Measurements from ENCODE around the gene GPR82. TPM values are rescaled to one million over a fixed set of nuclear protein-coding genes. Genes with fewer than 3 reads are reported as not detected.
A peak's percentile ranks its signal among the peaks of the same experiment; 100 is the strongest.
"Not testable (repeated sequence)": the region's sequence is repeated elsewhere in the genome, so short reads cannot be mapped to it uniquely, and the experiment has no call there.

The GPR82 gene
- total RNA-seq, 1 experiment from 2014 or later: not detected

DNA sequence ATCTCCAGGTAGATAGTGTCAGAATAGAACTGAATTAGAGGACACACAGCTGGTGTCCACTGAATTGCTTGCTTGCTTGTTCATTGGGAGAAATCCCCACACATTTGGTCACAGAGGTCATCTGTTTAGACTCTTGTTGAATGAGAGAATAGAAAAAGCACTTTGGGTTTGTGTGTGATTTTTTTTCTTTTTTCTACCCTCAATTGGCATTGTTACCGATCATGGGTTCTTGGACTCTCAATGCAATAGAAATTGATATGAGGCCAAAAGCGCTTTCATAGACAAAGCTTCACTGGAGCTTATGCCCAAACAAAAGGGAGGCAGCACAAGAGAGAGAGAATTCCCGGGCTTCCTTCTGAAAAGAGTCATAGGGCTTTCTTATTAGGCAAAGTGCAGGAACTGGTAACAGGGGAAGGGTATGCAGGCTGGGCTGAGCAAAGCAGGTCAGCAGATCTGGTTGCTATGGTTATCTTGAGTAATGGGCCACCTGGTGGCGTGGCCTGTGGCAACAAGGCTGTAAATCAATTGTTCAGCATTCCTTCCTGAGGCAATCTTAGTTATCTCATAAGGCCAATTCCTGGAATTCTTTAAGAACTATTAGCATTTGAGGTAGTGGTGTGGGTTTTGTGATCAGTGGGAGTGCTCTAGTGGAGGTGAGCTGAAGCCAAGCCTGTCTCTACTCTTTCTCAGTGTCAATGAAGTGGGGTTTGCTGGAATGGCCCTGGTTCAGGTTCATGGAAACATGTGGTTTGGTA lies 5.3 kb upstream of the GPR82 start:
- no peak for DNase-seq (ENCODE audit: low read depth)

DNA sequence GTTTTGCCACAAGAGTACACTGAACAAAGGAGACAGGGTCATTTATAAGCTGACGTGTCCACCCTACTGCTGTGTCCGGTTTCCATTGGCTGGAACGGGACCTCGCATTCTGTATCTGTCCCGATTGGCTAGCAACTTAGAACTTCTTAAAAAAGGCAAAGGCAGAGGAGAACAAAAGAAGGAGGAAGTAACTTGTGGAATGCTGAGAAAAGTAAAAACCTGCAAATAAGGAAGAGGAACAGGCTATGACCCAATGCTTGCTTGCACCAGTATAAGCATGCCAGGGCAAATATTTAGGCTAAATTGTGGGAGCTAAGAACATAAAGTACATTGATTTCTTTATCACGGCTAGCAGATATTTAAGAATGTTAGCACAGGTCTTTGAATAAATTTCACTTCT lies 4.4 kb upstream of the GPR82 start:
- DNase-seq (ENCODE audit: low read depth): not testable (repeated sequence)

DNA sequence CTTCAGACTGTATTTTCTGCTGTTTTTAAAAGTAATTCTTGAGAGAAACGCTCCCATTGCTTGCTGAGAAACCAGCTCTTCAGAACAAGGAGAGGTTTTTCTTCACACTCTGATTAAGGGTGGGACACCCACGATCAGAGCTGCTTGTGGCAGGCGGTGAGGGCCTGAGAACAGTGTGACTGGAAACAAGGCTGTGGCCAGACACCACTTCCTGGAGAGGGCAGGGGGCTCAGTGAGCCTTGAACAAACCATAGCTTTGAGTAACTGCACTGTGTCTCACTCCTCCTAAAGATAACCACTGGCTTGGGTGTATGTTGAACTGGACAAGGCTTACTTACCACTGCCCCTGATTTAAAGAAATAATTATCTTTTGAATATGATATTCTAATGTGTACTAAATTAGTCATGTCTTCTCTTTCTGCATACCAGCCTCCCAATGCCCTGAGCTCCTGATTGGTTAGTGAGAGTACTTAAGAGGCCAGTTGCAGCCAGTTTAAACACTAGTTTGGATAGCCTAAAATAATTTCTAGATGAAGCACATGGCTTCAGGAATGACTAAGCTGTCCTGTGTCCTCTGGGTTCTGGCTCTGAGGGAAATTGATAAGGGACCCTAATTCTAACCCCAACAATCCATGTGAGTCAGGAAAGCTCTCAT lies 3.7 kb upstream of the GPR82 start:
- no peak for DNase-seq (ENCODE audit: low read depth)

DNA sequence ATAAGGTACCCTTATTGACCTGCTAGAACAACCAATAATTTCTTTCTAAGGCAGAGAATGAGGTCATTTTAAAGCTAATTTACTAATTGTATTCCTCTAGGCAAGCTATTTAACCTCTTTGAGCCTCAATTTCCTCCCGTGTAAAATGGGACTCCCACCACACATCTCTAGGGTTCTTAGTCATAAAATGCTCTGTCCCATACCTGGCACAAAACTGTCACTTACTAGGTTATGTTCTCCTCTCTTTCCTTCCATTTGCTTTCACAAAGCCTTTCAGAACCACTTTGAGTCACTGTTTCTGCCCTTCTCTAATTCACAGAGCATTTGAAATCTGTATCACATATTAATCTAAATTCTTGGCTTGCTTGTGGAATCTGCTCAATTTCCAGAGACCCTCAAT lies 2.4 kb upstream of the GPR82 start:
- no peak for DNase-seq (ENCODE audit: low read depth)

DNA sequence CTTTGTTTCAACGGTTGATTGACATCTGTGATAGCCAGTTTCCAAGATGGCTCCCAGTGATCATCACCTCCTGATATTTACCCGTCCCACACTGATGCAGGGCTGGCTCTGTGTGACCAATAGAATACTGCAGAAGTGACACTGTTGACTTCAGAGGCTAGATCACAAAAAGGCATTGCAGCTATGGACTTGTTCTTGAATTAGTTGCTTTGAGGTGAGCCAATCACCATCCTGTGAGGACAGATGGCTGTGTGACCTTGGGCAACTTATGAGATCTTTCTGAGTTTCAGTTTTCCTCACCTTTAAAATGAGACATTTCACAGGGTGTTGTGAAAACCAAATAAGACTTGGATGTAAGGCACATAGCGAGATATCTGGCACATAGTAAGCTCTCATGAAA lies 1.8 kb upstream of the GPR82 start:
- DNase-seq (ENCODE audit: low read depth): no peak

DNA sequence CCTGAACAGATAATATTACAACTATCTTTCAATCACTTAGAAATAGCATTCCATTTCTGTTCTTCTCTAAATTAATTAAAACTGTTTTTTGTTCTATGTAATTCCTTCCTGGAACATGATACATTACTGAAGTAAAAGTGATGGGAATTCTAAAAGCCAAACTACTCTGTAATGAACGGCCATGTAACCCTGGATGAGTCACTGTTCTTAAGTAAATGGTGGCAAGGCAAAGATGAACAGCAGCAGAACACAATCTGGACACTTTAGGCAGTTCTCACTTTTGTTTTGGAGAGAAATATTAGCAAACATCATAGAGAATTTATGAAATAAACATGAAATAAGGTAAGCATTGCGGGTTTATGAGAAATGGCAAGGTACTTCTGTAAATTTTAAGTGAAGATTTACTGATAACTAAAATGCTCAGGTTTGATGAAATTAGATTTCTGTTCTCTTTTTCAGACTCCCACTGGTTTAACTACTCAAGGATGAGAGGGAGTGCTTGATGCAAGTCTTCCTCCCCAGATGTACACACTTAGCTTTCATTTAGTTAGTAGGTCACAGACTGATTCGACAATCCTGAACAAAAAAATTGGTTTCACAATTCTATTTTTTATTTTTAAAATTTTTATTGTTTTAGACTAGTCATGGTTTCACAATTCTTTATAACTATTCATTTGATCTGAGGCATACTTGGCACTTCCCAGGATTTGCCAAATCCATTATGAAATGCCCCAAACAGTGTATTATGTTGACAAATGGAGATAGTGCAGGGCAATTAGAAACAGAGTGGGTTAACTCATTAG lies 964 bp upstream of the GPR82 start:
- DNase-seq (ENCODE audit: low read depth): no peak

DNA sequence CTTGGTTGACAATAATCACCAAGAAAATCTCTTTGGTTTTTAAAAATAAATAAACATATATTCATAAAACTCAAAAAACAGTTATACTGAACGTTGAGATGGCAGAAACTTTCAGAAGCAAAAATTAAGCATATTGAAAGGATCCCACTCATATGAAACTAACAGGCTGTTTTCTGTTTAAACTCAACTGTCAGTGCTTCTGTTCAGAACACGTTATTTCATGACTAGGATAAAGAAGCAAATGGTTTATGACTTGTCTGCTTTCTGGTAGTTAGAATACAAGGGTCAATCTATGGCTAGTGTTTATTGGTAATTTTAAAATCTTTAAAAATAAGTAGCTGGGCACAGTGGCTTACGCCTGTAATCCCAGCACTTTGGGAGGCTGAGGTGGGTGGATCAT lies 4.1 kb downstream of the GPR82 start:
- DNase-seq (ENCODE audit: low read depth): no peak

DNA sequence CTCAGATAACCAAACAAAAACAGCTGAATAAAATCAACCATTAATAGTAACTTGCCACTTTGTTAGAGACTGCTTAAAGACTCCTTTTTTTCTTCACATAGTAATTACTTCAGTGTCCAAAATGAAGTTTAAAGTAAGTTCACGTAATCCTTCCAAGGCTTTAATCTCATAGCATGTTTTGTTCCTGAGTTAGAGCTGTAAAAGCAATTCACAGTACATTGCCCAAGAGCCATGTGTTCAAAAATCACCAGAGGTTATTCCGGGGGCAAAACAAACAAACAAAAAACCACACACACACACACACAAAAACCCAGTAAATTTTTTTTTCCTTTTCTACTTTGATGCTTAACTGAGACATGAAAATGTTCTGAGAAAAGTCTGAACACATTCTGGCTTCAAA lies 6.1 kb downstream of the GPR82 start:
- DNase-seq (ENCODE audit: low read depth): no peak

DNA sequence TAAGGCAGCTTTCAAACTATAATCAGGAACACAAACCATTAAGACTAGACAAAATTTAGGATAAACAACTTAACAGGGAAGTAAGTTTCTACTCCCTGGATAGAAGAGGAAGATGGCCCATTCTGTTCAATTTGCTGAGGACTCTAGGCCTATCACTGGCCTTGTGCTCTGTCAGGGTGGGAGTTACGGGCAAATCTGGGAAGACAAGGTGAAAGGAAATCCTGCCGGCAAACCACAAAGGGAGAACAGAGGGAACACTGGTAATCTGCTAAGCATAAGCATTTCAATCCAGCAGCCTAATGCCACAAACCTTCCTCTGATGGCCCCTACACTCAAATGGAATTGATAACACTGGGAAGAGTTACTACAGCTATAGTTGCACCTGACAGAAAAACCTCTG lies 8.3 kb downstream of the GPR82 start:
- no peak for DNase-seq (ENCODE audit: low read depth)

DNA sequence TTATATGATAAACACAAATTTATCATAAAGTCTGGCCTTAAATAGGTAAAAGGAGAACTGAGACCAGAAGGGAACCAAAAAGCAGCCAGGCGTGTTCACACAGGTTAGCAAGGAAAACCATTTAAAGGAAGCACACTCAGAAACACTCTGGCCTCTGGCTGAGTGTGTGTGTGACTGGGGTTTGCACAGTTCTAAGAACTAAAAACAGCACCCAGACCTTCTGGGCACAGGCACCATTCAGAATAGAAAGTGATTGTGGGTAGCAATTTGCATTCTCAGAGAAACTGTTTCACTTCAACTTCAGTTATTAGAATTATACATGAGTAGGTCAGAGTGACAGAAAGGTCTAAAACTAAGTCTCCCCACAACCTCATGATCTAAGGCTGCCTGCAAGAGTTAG lies 10.0 kb downstream of the GPR82 start:
- DNase-seq (ENCODE audit: low read depth): no peak

DNA sequence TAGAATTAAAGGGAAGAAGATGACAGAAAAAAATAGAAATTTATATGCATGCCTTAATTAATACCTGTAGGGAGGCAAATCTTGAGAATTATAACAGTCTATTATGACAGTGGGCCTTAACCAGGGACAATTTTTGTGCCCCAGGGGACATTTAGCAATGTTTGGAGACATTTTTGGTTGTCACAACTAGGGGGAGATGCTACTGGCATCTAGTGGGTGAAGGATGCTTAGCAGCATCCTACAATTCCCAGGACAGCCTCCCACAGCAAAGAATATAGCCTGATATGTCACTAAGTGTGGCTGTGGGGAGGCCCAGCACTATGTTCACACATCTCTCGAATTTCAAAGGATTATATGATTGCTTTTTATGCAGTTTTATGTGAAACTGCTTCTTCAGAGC lies 10.5 kb downstream of the GPR82 start:
- peak; percentile 35 for DNase-seq (ENCODE audit: low read depth)

DNA sequence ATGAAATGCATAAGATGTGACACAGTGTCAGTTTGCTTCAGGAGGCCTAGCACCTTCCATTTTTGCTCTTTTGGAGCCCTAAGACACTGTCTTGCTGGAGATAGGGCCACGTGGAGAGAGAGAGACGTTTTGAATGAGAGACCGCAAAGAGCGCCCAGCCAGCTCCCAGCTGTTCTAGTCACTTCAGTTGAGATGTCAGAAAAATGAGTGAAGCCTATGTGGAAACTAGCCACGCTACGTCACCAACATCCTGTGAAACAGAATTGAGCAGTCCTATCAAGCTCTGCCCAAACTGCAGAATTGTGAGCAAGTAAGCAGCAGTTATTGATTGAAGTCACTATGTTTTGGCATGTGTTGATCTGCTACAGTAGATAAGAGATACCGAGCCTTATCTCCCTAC lies 13.1 kb downstream of the GPR82 start:
- no peak for DNase-seq (ENCODE audit: low read depth)

DNA sequence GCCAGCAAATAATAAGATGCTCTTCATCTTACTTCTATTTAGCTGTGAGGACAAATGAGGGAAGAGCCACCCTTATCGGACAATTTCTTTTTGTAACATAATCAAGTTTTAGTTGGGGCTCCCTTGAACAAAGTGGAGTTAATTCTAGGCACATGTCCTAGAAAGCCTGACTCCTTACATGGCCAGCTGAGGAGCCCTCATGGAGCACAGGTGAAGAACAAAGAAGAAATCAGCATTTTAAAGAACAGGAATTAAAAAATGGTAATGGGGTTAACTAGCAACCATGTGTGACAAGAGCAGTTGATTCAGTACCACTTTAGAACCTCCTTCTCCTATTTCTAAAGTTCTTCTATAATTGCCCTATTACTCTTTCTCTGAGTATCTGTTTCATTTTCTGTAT lies 15.9 kb downstream of the GPR82 start:
- DNase-seq (ENCODE audit: low read depth): no peak

DNA sequence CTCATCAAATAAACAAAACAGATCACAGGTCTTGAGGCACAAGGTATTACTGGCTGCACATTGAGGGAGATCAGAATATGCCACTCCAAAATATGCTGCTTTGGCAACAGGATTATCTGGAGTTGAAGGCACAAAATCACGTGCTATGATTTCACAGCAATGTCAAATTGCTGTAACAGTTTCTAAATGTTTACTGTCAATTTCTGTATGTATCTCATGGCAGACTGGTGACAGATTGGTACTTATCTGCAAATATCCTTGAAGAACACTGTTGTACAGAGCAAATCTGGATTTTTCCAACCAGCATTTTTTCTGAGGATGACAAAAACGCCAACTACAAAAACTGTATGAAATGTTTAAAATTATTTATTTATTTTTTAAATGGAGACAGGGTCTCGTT lies 26.7 kb downstream of the GPR82 start:
- no peak for DNase-seq (ENCODE audit: low read depth)

DNA sequence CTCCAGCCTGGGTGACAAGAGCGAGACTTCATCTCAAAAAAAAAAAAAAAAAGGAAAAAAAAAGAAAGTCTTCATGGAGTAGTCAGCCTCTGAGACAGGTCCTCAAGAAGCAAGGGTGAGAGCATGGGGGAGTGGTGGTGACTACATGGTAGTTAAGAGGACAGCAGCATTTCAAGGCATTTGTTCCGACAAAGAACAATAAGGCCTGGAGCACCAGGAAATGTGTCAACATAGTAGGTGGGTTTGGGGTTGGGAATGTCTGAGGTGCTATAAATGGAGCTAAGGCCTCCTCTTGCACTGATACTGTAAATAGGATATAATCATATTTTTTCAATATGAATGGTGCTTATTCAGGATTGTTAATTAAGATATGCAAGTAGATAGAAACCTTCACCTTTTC lies 34.4 kb downstream of the GPR82 start:
- no peak for DNase-seq (ENCODE audit: low read depth)

DNA sequence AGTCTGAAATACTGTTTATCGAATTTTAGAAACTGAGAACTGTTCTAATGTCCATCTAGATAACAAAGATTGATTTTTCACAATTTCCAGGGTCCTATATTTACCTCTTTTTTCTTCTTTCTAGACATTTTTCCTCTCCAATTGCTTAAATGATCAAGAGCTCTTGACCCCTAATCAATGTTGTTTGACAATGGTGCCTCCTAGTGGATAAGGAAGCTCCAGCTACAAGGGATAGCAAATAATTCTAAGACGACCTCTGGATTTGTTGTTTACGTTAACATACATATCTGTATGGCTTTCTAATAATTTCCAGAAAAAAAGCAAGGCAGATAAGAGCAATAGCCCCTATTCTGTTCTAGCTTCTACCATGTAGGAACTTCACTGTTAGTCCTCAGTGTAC lies 35.8 kb downstream of the GPR82 start:
- peak; percentile 17 for DNase-seq (ENCODE audit: low read depth)

DNA sequence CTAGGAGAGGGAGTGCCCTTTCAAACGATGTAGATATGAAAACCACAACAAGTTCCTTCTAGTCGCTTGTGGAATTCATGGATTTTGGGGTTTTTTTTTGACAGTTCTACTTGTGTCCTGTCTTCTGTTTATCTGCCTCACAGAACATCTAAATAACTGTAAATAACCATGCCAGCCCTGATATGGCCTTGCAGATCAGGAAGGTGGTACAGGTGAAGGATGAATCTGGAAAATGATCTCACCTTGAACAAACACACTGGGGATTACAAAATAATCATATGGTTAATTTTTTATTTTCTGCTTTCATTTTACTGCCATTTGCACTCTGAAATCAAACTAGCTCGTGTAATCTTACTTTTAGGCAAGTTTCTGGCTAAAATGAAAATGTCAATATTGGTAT lies 37.2 kb downstream of the GPR82 start:
- DNase-seq (ENCODE audit: low read depth): no peak

DNA sequence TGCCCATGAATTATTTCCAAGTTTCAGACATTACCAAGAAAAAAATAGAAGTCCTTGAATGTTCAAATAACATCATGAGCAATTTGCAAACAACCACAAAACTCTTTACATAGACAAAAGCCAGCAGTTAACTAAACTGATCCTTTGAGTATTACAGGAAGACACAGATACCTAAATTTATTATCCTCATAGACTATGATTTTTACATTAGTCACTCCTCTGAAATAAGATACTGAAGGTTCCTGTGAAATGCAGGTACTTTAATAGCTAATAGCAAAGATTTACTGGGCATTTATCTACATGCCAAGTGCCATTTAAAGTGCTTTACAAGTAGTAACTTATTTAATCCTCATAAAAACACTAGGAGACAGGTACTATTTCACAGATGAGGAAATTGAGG lies 37.7 kb downstream of the GPR82 start:
- no peak for DNase-seq (ENCODE audit: low read depth)

DNA sequence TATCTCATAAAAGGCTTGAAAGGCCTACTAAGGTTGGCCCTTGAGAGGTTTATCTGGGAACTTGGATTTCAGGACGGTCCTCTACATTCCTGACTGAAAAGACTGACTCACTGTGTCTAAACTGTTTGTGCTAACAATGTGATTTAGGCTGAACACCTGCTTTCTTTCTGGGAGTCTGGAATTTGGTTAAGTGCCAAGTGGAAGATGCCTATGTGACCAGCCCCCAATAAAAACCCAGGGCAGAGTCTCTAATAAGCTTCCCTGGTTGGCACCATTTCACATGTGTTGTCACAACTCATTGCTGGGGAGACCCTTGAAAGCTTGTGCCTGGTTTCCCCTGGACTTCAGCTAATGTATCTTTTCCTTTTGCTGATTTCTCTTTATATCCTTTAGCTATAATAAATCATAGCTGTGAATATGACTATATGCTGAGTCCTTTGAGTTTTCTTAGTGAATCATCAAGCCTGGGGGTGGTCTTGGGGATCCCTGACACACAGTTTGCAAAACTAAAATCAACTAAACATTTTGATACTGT lies 55.1 kb downstream of the GPR82 start:
- peak; percentile 69 for DNase-seq (ENCODE audit: low read depth)

Measured in RPMI7951 (cell line).